DOHH2 (cell line): ENCODE results near the gene RABEPK.

ENCODE experiments used
- H3F3A ChIP-seq: fragments of 200-600 bp; sonication (generic), shearing (Covaris generic); 2 replicates; pipeline ENCODE4 v1.6.0; 2016; ENCODE audit warnings: antibody characterized with exemption, mild to moderate bottlenecking; ENCODE audit not compliant: control insufficient read depth, insufficient read depth
- H3K27ac ChIP-seq: fragments of 200-600 bp; sonication (generic); 2 replicates; pipeline ENCODE4 v1.5.1; 2014; ENCODE audit warnings: low read depth, mild to moderate bottlenecking, low read length, moderate library complexity
- H3K27me3 ChIP-seq: fragments of 200-600 bp; sonication (generic); 2 replicates; pipeline ENCODE4 v1.6.1; 2014; ENCODE audit warnings: mild to moderate bottlenecking, low read length, mixed read lengths; ENCODE audit not compliant: control insufficient read depth
- H3K36me3 ChIP-seq: fragments of 200-600 bp; sonication (generic); 2 replicates; pipeline ENCODE4 v1.6.1; 2014; ENCODE audit warnings: mild to moderate bottlenecking, low read length, moderate library complexity, mixed read lengths; ENCODE audit not compliant: control insufficient read depth
- H3K4me1 ChIP-seq: fragments of 200-600 bp; sonication (generic); 2 replicates; pipeline ENCODE4 v1.6.1; 2014; ENCODE audit warnings: mild to moderate bottlenecking, low read length, mixed read lengths; ENCODE audit not compliant: control insufficient read depth
- H3K4me2 ChIP-seq: fragments of 200-600 bp; sonication (generic); 2 replicates; pipeline ENCODE4 v1.6.0; 2014; ENCODE audit warnings: mild to moderate bottlenecking, low read length, moderate library complexity
- H3K4me3 ChIP-seq: fragments of 200-600 bp; sonication (generic); 2 replicates; pipeline ENCODE4 v1.5.1; 2014; ENCODE audit warnings: mild to moderate bottlenecking, low read length, mixed read lengths
- H3K79me2 ChIP-seq: fragments of 200-600 bp; sonication (generic); 2 replicates; pipeline ENCODE4 v1.6.1; 2014; ENCODE audit warnings: mild to moderate bottlenecking, low read length, mixed read lengths; ENCODE audit not compliant: control insufficient read depth
- H3K9me2 ChIP-seq: fragments of 200-600 bp; sonication (generic); replicated peaks from 2 replicates; pipeline ENCODE4 v1.6.1; 2014; ENCODE audit warnings: mild to moderate bottlenecking, low read length, mixed read lengths; ENCODE audit not compliant: control insufficient read depth
- H3K9me3 ChIP-seq: fragments of 200-600 bp; sonication (generic); 2 replicates; pipeline ENCODE4 v1.6.1; 2014; ENCODE audit warnings: antibody characterized with exemption, low read length, mixed read lengths; ENCODE audit not compliant: control insufficient read depth, insufficient read depth
- H4K20me1 ChIP-seq: fragments of 200-600 bp; sonication (generic); 2 replicates; pipeline ENCODE4 v1.6.0; 2014; ENCODE audit warnings: low read depth, mild to moderate bottlenecking, antibody characterized with exemption, low read length, moderate library complexity; ENCODE audit not compliant: control insufficient read depth, insufficient read depth
- EZH2phosphoT487 ChIP-seq: fragments of 200-600 bp; sonication (generic); IDR thresholded peaks from 2 replicates; pipeline ENCODE4 v1.6.1; 2017; ENCODE audit warnings: borderline replicate concordance, mild to moderate bottlenecking, antibody characterized with exemption, low read length, moderate library complexity, mixed read lengths
- TF ChIP-seq, protein P1 (sequence below): fragments of 200-600 bp; sonication (generic); IDR thresholded peaks from one replicate; pipeline ENCODE4 v1.5.1; 2014; ENCODE audit warnings: antibody characterized with exemption, mild to moderate bottlenecking, low read depth, low read length; ENCODE audit not compliant: poor library complexity, severe bottlenecking

The RABEPK gene

DNA sequence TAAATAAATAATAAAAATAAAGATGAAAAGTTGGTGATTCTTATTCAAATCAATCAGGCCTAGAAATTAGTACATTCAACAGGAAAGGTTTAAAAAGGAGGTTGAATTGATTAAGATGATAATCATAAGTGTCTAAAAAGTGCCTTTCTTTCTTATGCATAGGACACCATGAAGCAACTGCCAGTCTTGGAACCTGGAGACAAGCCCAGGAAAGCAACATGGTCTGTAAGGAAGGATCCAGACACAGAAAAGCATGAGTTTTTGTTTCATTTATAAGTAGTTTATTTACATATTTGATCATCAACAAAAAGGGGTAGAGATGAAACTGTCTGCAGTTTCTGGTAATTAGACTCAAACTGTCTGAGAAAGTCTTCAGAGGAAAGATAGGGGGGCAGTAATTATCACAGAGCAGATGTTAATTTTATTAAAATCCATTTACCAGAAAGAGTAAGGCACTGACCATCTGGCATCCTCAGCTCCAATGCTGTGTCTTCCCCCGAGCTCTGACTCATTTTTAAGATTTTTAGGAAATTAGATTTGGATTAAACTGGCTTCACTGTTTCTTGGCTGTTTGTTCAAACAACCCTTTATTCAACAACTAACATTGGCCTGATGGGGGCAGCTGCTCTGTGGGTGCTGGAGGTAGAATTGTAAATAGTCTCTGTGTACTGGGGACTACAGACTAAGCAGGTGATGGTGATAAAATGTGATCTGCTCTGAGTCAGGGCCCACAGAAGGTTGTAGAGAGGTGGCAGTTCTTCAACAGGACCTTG, 2.7 kb downstream of the RABEPK start:
- Histone ChIP-seq H3K9me2 (no peaks in the 10 kb centered on the region), H3K79me2 (peaks cover 12% of the 10 kb centered on the region), H3K9me3 (no peaks in the 10 kb centered on the region), H3F3A (0 out of 2 replicates have a peak, but pooled peaks cover 3% of the 10 kb centered on the region), H3K4me2 (no peak overlapping the region), H3K27ac (no peak overlapping the region), H3K27me3 (no peaks in the 10 kb centered on the region), H3K4me3 (no peak overlapping the region), H3K4me1 (peaks cover 13% of the 10 kb centered on the region), H3K36me3 (peaks cover 27% of the 10 kb centered on the region), H4K20me1 (no peaks in the 10 kb centered on the region)
- no peak for TF ChIP-seq EZH2phosphoT487
- TF ChIP-seq, protein P1, sequence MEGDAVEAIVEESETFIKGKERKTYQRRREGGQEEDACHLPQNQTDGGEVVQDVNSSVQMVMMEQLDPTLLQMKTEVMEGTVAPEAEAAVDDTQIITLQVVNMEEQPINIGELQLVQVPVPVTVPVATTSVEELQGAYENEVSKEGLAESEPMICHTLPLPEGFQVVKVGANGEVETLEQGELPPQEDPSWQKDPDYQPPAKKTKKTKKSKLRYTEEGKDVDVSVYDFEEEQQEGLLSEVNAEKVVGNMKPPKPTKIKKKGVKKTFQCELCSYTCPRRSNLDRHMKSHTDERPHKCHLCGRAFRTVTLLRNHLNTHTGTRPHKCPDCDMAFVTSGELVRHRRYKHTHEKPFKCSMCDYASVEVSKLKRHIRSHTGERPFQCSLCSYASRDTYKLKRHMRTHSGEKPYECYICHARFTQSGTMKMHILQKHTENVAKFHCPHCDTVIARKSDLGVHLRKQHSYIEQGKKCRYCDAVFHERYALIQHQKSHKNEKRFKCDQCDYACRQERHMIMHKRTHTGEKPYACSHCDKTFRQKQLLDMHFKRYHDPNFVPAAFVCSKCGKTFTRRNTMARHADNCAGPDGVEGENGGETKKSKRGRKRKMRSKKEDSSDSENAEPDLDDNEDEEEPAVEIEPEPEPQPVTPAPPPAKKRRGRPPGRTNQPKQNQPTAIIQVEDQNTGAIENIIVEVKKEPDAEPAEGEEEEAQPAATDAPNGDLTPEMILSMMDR: peak; percentile 9

DNA sequence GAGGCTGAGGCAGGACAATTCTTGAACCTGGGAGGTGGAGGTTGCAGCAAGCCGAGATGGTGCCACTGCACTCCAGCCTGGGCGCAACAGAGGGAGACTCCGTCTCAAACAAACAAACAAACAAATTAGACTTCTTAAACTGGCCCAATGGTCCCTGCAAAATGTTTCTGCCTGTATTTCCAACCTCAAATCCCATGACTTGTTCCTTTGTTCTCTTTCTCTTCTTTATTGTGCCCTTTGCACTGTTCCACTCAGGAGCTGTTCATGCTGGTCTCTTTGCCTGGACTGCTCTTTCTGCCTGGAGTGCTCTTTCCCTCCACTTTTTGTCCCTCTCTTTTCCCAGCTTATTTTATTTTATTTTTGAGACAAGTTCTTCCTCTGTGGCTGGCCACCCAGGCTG, 4.1 kb downstream of the RABEPK start:
- no peak for TF ChIP-seq EZH2phosphoT487
- TF ChIP-seq, protein P1: no peak
- H3K79me2 ChIP-seq: peaks cover 12% of the 10 kb centered on the region
- H3K27ac ChIP-seq: no peak overlapping the region
- no peaks in the 10 kb centered on the region for H4K20me1 ChIP-seq
- H3K9me3 ChIP-seq: no peaks in the 10 kb centered on the region
- peaks cover 11% of the 10 kb centered on the region for H3K4me1 ChIP-seq
- no peaks in the 10 kb centered on the region for H3F3A ChIP-seq
- no peak overlapping the region for H3K4me3 ChIP-seq
- no peaks in the 10 kb centered on the region for H3K27me3 ChIP-seq
- no peaks in the 10 kb centered on the region for H3K9me2 ChIP-seq
- H3K4me2 ChIP-seq: no peak overlapping the region
- H3K36me3 ChIP-seq: peaks cover 32% of the 10 kb centered on the region

DNA sequence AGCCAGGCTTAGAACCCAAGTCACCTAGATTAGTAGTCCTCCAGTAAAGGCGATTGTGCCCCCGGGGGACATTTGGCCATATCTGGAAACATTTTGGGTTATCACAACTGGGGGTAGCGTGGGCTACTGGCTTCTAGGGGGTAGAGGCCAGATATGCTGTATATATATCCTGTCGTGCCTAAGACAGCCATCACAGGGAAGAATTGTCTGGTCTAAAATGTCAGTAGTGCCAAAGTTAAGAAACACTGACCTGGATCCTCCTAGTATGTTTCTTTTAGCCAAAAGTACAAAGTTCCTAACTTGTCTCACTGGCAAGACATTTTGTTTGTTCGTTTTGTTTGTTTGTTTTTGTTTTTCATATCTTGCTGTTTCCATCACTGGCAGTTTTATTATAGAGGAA, 13.8 kb downstream of the RABEPK start:
- no peak overlapping the region for H3K4me3 ChIP-seq
- H3K36me3 ChIP-seq: peaks cover 18% of the 10 kb centered on the region
- H4K20me1 ChIP-seq: no peaks in the 10 kb centered on the region
- no peaks in the 10 kb centered on the region for H3K4me1 ChIP-seq
- no peaks in the 10 kb centered on the region for H3K27me3 ChIP-seq
- no peak overlapping the region for H3K27ac ChIP-seq
- H3K79me2 ChIP-seq: no peaks in the 10 kb centered on the region
- no peaks in the 10 kb centered on the region for H3K9me3 ChIP-seq
- H3K4me2 ChIP-seq: no peak overlapping the region
- TF ChIP-seq, protein P1: no peak
- no peak for TF ChIP-seq EZH2phosphoT487
- H3K9me2 ChIP-seq: no peaks in the 10 kb centered on the region
- H3F3A ChIP-seq: no peaks in the 10 kb centered on the region
